ENCODE results near the gene PAXX. TPM values are rescaled to one million over a fixed set of nuclear protein-coding genes. Genes with fewer than 3 reads are reported as not detected.

PAXX gene
- total RNA-seq, 1 donor from 2014 or later = 15.3 TPM

- no peak overlapping the region for H3K4me2 ChIP-seq (ENCODE audit: low read length)
- peaks cover 22% of the 10 kb centered on the region for H3K79me2 ChIP-seq (ENCODE audit: insufficient read depth, low read length)
- no peak for TF ChIP-seq EZH2 (IDR thresholded peaks at IDR 0.05; ENCODE audit: insufficient read depth, low read length)
- TF ChIP-seq, protein P1, sequence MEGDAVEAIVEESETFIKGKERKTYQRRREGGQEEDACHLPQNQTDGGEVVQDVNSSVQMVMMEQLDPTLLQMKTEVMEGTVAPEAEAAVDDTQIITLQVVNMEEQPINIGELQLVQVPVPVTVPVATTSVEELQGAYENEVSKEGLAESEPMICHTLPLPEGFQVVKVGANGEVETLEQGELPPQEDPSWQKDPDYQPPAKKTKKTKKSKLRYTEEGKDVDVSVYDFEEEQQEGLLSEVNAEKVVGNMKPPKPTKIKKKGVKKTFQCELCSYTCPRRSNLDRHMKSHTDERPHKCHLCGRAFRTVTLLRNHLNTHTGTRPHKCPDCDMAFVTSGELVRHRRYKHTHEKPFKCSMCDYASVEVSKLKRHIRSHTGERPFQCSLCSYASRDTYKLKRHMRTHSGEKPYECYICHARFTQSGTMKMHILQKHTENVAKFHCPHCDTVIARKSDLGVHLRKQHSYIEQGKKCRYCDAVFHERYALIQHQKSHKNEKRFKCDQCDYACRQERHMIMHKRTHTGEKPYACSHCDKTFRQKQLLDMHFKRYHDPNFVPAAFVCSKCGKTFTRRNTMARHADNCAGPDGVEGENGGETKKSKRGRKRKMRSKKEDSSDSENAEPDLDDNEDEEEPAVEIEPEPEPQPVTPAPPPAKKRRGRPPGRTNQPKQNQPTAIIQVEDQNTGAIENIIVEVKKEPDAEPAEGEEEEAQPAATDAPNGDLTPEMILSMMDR (IDR thresholded peaks at IDR 0.05; ENCODE audit: insufficient read depth, low read depth, low read length) = no peak
- H3K27me3 Mint-ChIP-seq (ENCODE audit: low read depth, unreplicated experiment) = no peaks in the 10 kb centered on the region
- peaks cover 13% of the 10 kb centered on the region for H3K4me1 ChIP-seq (ENCODE audit: insufficient read depth, low read length)
- no peak for FAIRE-seq
- no peaks in the 10 kb centered on the region for H3K27me3 ChIP-seq (ENCODE audit: insufficient read depth, low read length)
- peaks cover 6% of the 10 kb centered on the region for H3K36me3 Mint-ChIP-seq (ENCODE audit: low read depth, unreplicated experiment)
- no peak overlapping the region for H3K9ac ChIP-seq (ENCODE audit: low read length)
- peaks cover 28% of the 10 kb centered on the region for H4K20me1 ChIP-seq (ENCODE audit: insufficient read depth, low read length)
- H3K9me3 ChIP-seq (ENCODE audit: insufficient read depth, low read depth, low read length) = no peaks in the 10 kb centered on the region
- H3K4me3 Mint-ChIP-seq (ENCODE audit: unreplicated experiment) = no peak overlapping the region
- H3K36me3 ChIP-seq (ENCODE audit: insufficient read depth, low read length) = no peaks in the 10 kb centered on the region
- H3K27ac ChIP-seq (ENCODE audit: low read depth, low read length) = no peak overlapping the region
- no peak overlapping the region for H3K4me3 ChIP-seq (ENCODE audit: insufficient read depth, low read depth, low read length)
- peaks cover 2% of the 10 kb centered on the region for H3K4me1 Mint-ChIP-seq (ENCODE audit: low read depth, unreplicated experiment)
- no peak overlapping the region for H3K27ac Mint-ChIP-seq (ENCODE audit: unreplicated experiment)
- no peak overlapping the region for H2AFZ ChIP-seq (ENCODE audit: low read depth, low read length)
- no peaks in the 10 kb centered on the region for H3K9me3 Mint-ChIP-seq (ENCODE audit: unreplicated experiment)
- no peak for DNase-seq (ENCODE audit: low read depth)
Measured at GRCh38 chr9:137041124-137041523, 48.9 kb downstream of the PAXX start.

DNA sequence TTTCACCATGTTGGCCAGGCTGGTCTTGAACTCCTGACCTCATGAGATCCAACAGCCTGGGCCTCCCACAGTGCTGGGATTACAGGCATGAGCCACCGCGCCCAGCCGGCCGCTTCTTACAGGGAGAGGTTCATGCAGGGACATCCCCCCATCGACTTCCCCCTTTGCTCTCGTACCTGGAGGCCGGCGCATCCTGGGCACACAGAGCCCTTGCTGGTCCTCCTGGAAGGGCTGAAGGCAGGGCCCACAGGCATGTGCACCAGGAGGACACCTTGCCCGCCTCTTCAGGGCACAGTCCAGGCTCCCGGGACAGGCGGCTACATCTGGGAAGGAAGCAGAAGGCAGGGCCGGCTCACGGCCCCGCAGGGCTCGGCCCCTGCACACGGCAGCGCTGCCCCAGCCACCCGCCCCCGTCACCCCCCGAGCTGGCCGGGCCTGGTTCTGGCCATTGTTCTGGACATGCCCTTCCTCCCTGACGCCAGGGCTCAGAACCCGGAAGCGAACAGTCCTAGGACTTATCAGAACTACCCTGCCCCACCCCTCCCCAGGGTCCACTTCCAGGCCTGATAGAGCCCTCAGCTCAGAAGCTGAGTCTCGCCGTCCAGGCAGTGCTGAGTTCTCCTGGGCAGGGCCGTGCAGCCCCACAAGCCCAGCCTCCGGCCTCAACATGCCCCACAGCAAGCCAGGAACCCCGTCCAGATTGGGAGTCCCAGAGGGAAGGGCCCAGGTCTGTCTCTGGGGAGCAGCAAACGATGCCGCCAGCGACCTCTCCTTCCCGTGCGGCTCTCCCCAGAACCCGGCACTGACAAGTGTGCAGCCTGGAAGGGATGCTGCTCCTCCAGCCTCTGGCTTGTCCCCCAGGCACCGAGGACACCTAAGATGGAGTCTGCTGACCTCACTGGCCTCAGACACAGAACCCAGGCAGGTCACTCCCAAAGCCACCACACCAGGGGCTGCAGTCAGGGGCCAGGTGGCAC, 50.8 kb downstream of the PAXX start:
- H3K4me2 ChIP-seq (ENCODE audit: low read length) = no peak overlapping the region
- peaks cover 32% of the 10 kb centered on the region for H4K20me1 ChIP-seq (ENCODE audit: insufficient read depth, low read length)
- DNase-seq (ENCODE audit: low read depth) (no peak), FAIRE-seq (no peak)
- no peak overlapping the region for H3K27ac ChIP-seq (ENCODE audit: low read depth, low read length)
- H3K9me3 Mint-ChIP-seq (ENCODE audit: unreplicated experiment) = no peaks in the 10 kb centered on the region
- peaks cover 2% of the 10 kb centered on the region for H3K36me3 Mint-ChIP-seq (ENCODE audit: low read depth, unreplicated experiment)
- H3K27ac Mint-ChIP-seq (ENCODE audit: unreplicated experiment) = no peak overlapping the region
- peaks cover 16% of the 10 kb centered on the region for H3K4me1 ChIP-seq (ENCODE audit: insufficient read depth, low read length)
- H3K9me3 ChIP-seq (ENCODE audit: insufficient read depth, low read depth, low read length) = no peaks in the 10 kb centered on the region
- peaks cover 13% of the 10 kb centered on the region for H3K27me3 Mint-ChIP-seq (ENCODE audit: low read depth, unreplicated experiment)
- no peak overlapping the region for H3K9ac ChIP-seq (ENCODE audit: low read length)
- TF ChIP-seq, protein P1 (IDR thresholded peaks at IDR 0.05; ENCODE audit: insufficient read depth, low read depth, low read length) = no peak
- no peak for TF ChIP-seq EZH2 (IDR thresholded peaks at IDR 0.05; ENCODE audit: insufficient read depth, low read length)
- no peaks in the 10 kb centered on the region for H3K27me3 ChIP-seq (ENCODE audit: insufficient read depth, low read length)
- H3K4me3 ChIP-seq (ENCODE audit: insufficient read depth, low read depth, low read length) = no peak overlapping the region
- H3K4me3 Mint-ChIP-seq (ENCODE audit: unreplicated experiment) = no peak overlapping the region
- peaks cover 2% of the 10 kb centered on the region for H3K4me1 Mint-ChIP-seq (ENCODE audit: low read depth, unreplicated experiment)
- peaks cover 22% of the 10 kb centered on the region for H3K79me2 ChIP-seq (ENCODE audit: insufficient read depth, low read length)
- no peaks in the 10 kb centered on the region for H3K36me3 ChIP-seq (ENCODE audit: insufficient read depth, low read length)
- no peak overlapping the region for H2AFZ ChIP-seq (ENCODE audit: low read depth, low read length)

Other genes with a start within 250 kb of the PAXX start
- gene LCN10, start 249.5 kb upstream of the PAXX start, total RNA-seq = not detected in 2 replicates
- gene LCN6, start 243.9 kb upstream of the PAXX start, total RNA-seq = not detected in 2 replicates
- gene LCN8, start 234.2 kb upstream of the PAXX start, total RNA-seq = not detected in 2 replicates
- gene LCN15, start 227.9 kb upstream of the PAXX start, total RNA-seq = not detected in 2 replicates
- gene TMEM141, start 201.1 kb upstream of the PAXX start, total RNA-seq = 40.8 and 46.4 TPM in 2 replicates
- gene CCDC183, start 196.1 kb upstream of the PAXX start, total RNA-seq = 0.84 and 1.3 TPM in 2 replicates
- gene RABL6, start 184.5 kb upstream of the PAXX start, total RNA-seq = 62.0 and 69.4 TPM in 2 replicates
- gene AJM1, start 149.9 kb upstream of the PAXX start, total RNA-seq = 3.3 and 4.2 TPM in 2 replicates
- gene PHPT1, start 143.0 kb upstream of the PAXX start, total RNA-seq = 192 and 215 TPM in 2 replicates
- gene MAMDC4, start 140.1 kb upstream of the PAXX start, total RNA-seq = 8.5 and 9.3 TPM in 2 replicates
- gene EDF1, start 126.1 kb upstream of the PAXX start, total RNA-seq = 364 and 367 TPM in 2 replicates
- 12.5 and 14.4 TPM in 2 replicates for gene TRAF2, start 105.9 kb upstream of the PAXX start, total RNA-seq
- 67.7 and 70.4 TPM in 2 replicates for gene FBXW5, start 47.7 kb upstream of the PAXX start, total RNA-seq
- 0.77 and 1.6 TPM in 2 replicates for gene C8G, start 47.2 kb upstream of the PAXX start, total RNA-seq
- not detected in 2 replicates for gene LCN12, start 40.1 kb upstream of the PAXX start, total RNA-seq
- gene PTGDS, start 14.9 kb upstream of the PAXX start, total RNA-seq = 5.0 and 5.6 TPM in 2 replicates
- gene LCNL1, start 9.4 kb upstream of the PAXX start, total RNA-seq = 0.22 and 0.45 TPM in 2 replicates
- 0.39 and 0.48 TPM in 2 replicates for gene CLIC3, start 4.1 kb downstream of the PAXX start, total RNA-seq
- gene ABCA2, start 35.8 kb downstream of the PAXX start, total RNA-seq = 16.2 and 20.0 TPM in 2 replicates
- not detected in 2 replicates for gene FUT7, start 39.7 kb downstream of the PAXX start, total RNA-seq
- gene NPDC1, start 53.8 kb downstream of the PAXX start, total RNA-seq = 65.9 and 66.8 TPM in 2 replicates
- 0.14 and 0.55 TPM in 2 replicates for gene ENTPD2, start 61.6 kb downstream of the PAXX start, total RNA-seq
- 0.41 and 0.43 TPM in 2 replicates for gene SAPCD2, start 78.1 kb downstream of the PAXX start, total RNA-seq
- gene UAP1L1, start 85.1 kb downstream of the PAXX start, total RNA-seq = 4.0 and 4.7 TPM in 2 replicates
- 69.2 and 89.0 TPM in 2 replicates for gene MAN1B1, start 94.6 kb downstream of the PAXX start, total RNA-seq
- 53.8 and 68.7 TPM in 2 replicates for gene DPP7, start 122.3 kb downstream of the PAXX start, total RNA-seq
- gene GRIN1, start 146.7 kb downstream of the PAXX start, total RNA-seq = 0.18 TPM in 1 of 2 replicates, not detected in the other
- not detected in 2 replicates for gene LRRC26, start 177.6 kb downstream of the PAXX start, total RNA-seq
- gene TMEM210, start 179.6 kb downstream of the PAXX start, total RNA-seq = not detected in 2 replicates
- 39.2 and 39.7 TPM in 2 replicates for gene ANAPC2, start 196.1 kb downstream of the PAXX start, total RNA-seq
- gene SSNA1, start 196.3 kb downstream of the PAXX start, total RNA-seq = 49.1 and 52.7 TPM in 2 replicates
- 16.0 and 17.2 TPM in 2 replicates for gene TPRN, start 208.3 kb downstream of the PAXX start, total RNA-seq
- gene TMEM203, start 213.2 kb downstream of the PAXX start, total RNA-seq = 28.7 and 30.9 TPM in 2 replicates
- 13.7 and 14.5 TPM in 2 replicates for gene NDOR1, start 213.3 kb downstream of the PAXX start, total RNA-seq
- gene RNF208, start 229.8 kb downstream of the PAXX start, total RNA-seq = 4.3 and 4.9 TPM in 2 replicates
- gene CYSRT1, start 232.8 kb downstream of the PAXX start, total RNA-seq = 1.2 and 1.3 TPM in 2 replicates
- 0.17 TPM in 1 of 2 replicates, not detected in the other for gene RNF224, start 235.1 kb downstream of the PAXX start, total RNA-seq
- 0.09 TPM in 1 of 2 replicates, not detected in the other for gene SLC34A3, start 238.5 kb downstream of the PAXX start, total RNA-seq
- gene TUBB4B, start 248.9 kb downstream of the PAXX start, total RNA-seq = 188 and 218 TPM in 2 replicates

Measured in astrocyte (in vitro differentiated cells and primary cell).